SH-SY5Y (cell line): ENCODE measurements around the gene PPP1R14C.

ENCODE experiments used
- GATA2 ChIP-seq: IDR thresholded peaks from 2 replicates; pipeline ENCODE4 v1.6.1; 2011; ENCODE audit warnings: mild to moderate bottlenecking, low read depth, low read length
- GATA3 ChIP-seq: IDR thresholded peaks from 2 replicates; pipeline ENCODE4 v1.6.1; 2011; ENCODE audit warnings: low read depth, mild to moderate bottlenecking, low read length, moderate library complexity

PPP1R14C gene

GRCh38 chr6:150267686-150268561 is 125.1 kb downstream of the PPP1R14C start:
- TF ChIP-seq GATA2 (no peak), GATA3 (no peak)

DNA sequence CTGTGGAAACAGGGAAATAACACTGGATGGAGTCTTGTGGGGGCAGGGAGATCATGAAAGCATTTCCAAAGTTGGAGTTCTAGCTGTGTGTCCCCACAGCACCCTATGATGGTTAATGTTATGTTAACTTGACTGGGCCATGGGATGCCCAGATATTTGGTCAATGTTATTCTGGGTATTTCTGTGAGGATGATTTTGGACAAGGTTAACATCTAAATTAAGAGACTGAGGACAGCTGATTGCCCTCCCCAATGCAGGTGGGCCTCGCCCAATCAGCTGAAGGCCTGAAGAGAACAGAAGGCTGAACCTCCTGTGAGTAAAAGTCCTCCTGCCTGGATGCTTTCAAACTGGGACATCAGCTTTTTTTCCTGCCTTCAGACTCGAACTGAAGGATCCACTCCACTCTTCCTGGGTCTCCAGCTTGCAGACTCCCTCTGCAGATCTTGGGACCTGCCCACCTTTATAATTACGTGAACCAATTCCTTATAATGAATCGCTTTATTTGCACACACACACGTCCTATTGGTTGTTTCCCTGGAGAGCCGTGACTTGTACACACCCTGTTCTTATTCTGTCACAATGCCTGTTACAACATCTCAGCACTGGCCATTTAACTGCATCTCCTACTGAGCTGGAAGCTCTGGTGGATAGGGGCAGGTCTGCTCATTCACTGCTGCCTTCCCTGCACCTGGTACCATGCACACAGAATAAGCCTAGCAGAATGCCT is 126.4 kb downstream of the PPP1R14C start:
- TF ChIP-seq GATA3 (no peak), GATA2 (no peak)

DNA sequence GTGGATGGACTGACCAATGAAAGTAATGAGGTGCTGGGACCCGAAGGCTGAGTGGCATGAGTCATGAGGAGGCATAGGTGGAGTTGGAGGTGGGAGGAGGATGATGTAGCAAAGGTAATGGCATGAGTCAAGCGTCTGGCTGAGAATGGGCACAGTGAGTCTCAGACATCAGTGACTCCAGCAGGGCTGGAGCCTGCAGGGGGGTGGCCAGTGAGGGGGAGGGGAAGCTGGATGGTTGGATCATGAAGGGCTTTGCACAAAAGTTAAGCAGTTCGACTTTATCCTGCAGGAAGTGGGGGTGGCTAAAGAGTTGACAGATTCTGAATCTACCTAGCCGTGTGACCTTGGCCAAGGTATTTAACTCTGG is 127.0 kb downstream of the PPP1R14C start:
- TF ChIP-seq GATA2 (no peak), GATA3 (no peak)

DNA sequence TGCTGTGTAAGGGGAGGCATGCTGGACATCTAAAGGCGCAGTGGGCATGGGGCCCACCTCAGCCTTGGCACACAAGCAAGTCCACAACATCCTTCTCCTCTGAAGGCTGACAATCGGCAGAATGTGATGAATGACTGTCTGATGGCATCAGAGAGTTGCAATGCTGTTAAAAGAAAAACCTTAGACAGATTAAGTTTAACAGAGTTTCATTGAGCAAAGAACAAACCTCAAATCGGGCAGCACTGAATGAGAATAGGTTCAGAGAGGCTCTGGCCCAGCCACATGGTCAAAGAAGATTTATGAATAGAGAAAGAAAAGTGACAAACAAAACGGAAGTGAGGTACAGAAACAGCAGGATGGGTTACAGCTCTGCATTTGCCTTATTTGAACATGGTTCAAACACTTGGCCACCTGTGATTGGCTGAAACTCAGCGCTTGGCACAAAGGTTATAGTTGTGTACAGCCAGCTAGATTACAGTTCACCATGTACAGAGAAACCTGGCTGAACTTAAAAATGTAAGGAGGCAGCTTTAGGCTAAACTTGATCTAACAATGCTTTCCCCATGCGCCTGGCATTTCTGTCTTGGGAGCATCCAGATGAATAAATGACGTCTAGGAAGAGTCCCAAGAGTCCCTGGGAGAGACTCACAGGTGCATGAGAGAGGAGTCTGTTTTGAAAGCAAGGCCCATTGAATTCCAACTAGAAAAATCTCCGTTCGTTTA is 127.6 kb downstream of the PPP1R14C start:
- TF ChIP-seq GATA2, result no peak
- TF ChIP-seq GATA3, result no peak

GRCh38 chr6:150271172-150271500 is 128.3 kb downstream of the PPP1R14C start:
- no peak for TF ChIP-seq GATA2
- TF ChIP-seq GATA3, result no peak

DNA sequence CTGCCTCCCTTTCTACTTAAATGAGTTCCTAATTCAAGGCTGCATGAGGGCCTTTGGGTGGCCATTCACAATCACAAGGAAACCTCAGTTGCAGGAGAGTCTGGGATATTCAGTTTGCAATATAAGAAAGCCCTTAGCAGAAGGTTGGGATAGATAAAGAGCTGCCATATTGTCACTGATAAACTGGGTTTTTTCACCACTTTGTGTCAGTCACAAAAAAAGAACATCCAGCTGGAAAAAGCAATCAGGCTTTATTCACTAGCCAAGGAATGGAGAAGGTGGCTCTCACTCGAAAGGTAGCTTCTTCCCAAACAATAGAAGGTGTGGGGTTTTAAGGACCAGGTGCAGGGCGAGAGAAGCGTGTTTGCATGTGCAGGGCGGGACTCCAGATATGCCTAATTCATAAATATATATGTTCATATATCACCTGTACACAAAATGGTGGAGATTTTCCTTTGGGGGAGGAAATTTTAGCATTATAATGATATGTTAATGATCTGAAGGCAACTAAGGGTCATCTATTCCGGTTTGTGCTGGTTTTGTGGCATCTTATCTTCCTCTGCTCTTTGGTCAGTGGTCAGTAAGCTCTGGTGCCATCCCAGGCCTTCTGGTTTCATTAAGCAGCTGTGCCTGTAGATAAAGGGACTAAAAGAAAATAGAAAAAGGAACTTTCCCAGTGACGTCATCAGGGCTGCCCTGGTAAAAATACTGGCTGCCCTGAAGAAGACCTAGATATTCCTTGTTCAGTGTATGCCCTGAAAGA is 128.8 kb downstream of the PPP1R14C start:
- TF ChIP-seq GATA2, result no peak
- TF ChIP-seq GATA3, result no peak

DNA sequence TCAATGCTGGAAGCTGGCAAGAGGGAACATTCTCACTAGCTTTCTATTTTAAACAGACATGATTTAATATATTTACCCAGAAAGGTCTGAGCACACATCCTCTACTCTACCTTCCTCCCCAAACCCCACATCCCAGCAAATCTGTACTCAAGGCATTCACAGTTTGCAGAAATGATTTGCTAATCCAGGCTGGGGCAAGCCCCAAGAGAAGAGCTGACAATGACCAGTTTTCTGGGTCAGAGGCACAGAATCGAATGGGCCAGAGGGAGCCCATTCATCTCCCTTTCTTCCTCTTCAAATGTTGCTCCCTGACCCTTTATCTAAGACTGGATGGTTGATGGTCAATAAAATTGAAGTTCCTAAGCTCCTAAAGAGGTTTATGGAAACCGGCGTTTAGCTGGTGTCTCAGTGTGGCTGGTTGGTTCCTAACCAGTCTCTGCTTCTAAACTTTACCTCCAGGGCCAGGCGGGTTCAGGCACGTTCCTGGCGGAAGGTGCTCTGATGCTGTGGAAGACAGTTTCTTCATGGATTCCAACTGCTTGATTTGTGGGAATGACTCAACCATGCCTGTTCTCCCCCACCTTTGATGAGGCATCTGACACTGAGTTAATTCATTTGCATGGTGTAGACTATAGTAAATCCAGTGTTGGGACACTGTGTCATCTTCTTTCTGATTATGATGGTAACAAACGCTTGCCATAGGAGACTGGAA is 129.6 kb downstream of the PPP1R14C start:
- TF ChIP-seq GATA2 (no peak), GATA3 (no peak)

- TF ChIP-seq GATA3 (no peak), GATA2 (no peak)
These were observed 130.1 kb downstream of the PPP1R14C start for GRCh38 chr6:150272976-150273315.

GRCh38 chr6:150273457-150274309 is 130.8 kb downstream of the PPP1R14C start:
- no peak for TF ChIP-seq GATA2
- no peak for TF ChIP-seq GATA3

- no peak for TF ChIP-seq GATA2
- no peak for TF ChIP-seq GATA3
These were observed 132.6 kb downstream of the PPP1R14C start for GRCh38 chr6:150275489-150275888.

DNA sequence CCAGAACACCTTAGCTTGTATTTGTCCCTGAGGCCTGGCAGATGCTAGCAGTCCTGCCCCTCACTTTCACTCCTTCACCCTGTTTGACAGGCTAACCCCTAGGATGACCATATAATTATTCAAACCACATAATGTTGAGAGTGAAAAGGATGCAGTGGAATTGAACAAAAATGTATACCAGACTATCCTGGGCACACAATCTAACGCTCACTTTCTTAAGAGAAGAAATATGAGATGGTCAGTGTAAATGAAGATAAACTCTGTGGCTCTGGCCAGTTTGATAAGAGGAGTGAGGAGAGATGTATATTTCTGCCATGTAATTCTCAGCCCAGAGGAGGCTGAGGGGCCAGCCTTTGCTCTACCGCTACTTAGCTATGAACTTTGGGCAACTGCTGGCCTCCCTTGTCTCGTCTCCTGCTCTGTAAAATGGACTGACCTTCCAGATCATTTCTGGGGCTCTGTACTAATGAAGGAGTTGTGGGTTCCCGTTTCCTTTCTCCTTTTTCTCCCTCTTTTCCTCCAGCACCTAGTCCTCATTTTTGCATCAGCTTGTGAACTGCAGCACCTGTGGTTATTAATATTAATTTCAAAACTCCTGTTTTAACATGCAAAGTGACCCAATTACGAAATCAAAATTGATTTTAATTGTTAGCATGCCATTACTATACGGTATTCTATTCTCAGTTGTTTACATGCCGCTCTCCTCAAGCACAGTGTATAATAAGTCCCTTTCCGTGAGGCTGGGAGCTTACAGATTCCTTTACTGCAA is 133.5 kb downstream of the PPP1R14C start:
- no peak for TF ChIP-seq GATA3
- TF ChIP-seq GATA2, result no peak
